PC-9 (cell line): ENCODE data around the gene MADD.

ENCODE experiments used
- CTCF ChIP-seq: fragments of 200-600 bp; sonication (generic); conservative IDR thresholded peaks from 2 replicates; pipeline ENCODE4 v1.6.1; 2017; ENCODE audit warnings: mixed run types, antibody characterized with exemption, mild to moderate bottlenecking, moderate library complexity
- EZH2 ChIP-seq: fragments of 200-600 bp; sonication (generic); IDR thresholded peaks from 2 replicates; pipeline ENCODE4 v1.8.0; 2017; ENCODE audit warnings: antibody characterized with exemption, low read depth

- TF ChIP-seq CTCF (no peak), EZH2 (no peak)
Observed at GRCh38 chr11:47314992-47315391, 45.1 kb downstream of the MADD start.
